SK-N-MC (cell line): ENCODE data around the gene MPC1.
"Not testable (repeated sequence)": the region's sequence is repeated elsewhere in the genome, so short reads cannot be mapped to it uniquely, and the experiment has no call there.

Experiments used
- DNase-seq: peaks from one replicate; pipeline ENCODE4 v3.0.0-alpha.2; 2011; ENCODE audit warnings: low read depth, low spot score
- H3K27ac ChIP-seq: fragments of 200-600 bp; sonication (generic); 2 replicates; pipeline ENCODE4 v1.5.1; 2016; ENCODE audit warnings: mixed run types
- H3K36me3 ChIP-seq: fragments of 200-600 bp; sonication (generic); 2 replicates; pipeline ENCODE4 v1.6.1; 2017; ENCODE audit warnings: antibody characterized with exemption, low read length, mixed read lengths; ENCODE audit not compliant: insufficient read depth
- H3K4me3 ChIP-seq: fragments of 200-600 bp; sonication (generic); 2 replicates; pipeline ENCODE4 v1.5.1; 2016
- H3K9ac ChIP-seq: fragments of 200-600 bp; sonication (generic); 2 replicates; pipeline ENCODE4 v1.8.0; 2017; ENCODE audit warnings: mixed run types, mixed read lengths; ENCODE audit not compliant: insufficient read length
- H3K9me3 ChIP-seq: fragments of 200-600 bp; sonication (generic); 2 replicates; pipeline ENCODE4 v1.6.1; 2017; ENCODE audit warnings: low read depth, mild to moderate bottlenecking, antibody characterized with exemption, low read length, moderate library complexity, mixed read lengths
- EZH2 ChIP-seq: fragments of 200-600 bp; sonication (generic); IDR thresholded peaks from one replicate; pipeline ENCODE4 v1.6.1; 2017; ENCODE audit warnings: antibody characterized with exemption
- FOXP2 ChIP-seq: optimal IDR thresholded peaks from 2 replicates; pipeline ENCODE3; 2011; ENCODE audit warnings: mild to moderate bottlenecking, moderate library complexity; ENCODE audit not compliant: insufficient read depth; ENCODE audit errors: extremely low read length, control extremely low read depth
- POLR2AphosphoS5 ChIP-seq: IDR thresholded peaks from 2 replicates; pipeline ENCODE4 v1.6.1; 2012; ENCODE audit warnings: mild to moderate bottlenecking, low read depth, low read length, borderline replicate concordance

The MPC1 gene

GRCh38 chr6:166364456-166364855, 18.3 kb downstream of the MPC1 start:
- no peak for TF ChIP-seq FOXP2
- TF ChIP-seq POLR2AphosphoS5, result no peak
- no peak for TF ChIP-seq EZH2
- no peak overlapping the region for H3K9ac ChIP-seq
- no peaks in the 10 kb centered on the region for H3K9me3 ChIP-seq
- H3K27ac ChIP-seq, result no peak overlapping the region
- DNase-seq, result no peak
- no peak overlapping the region for H3K4me3 ChIP-seq
- H3K36me3 ChIP-seq, result no peaks in the 10 kb centered on the region

- H3K4me3 ChIP-seq, H3K27ac ChIP-seq, H3K36me3 ChIP-seq, H3K9ac ChIP-seq, DNase-seq, H3K9me3 ChIP-seq: not testable (repeated sequence)
These were observed 20.3 kb downstream of the MPC1 start for GRCh38 chr6:166362427-166362826.

- DNase-seq, result no peak
- Histone ChIP-seq H3K4me3 (no peak overlapping the region), H3K36me3 (no peaks in the 10 kb centered on the region), H3K9me3 (no peaks in the 10 kb centered on the region), H3K27ac (no peak overlapping the region), H3K9ac (no peak overlapping the region)
- no peak for TF ChIP-seq FOXP2
- TF ChIP-seq EZH2, result no peak
- no peak for TF ChIP-seq POLR2AphosphoS5
These were observed 21.7 kb downstream of the MPC1 start for GRCh38 chr6:166361077-166361429.

- Histone ChIP-seq H3K36me3 (no peaks in the 10 kb centered on the region), H3K9ac (no peak overlapping the region), H3K4me3 (no peak overlapping the region), H3K27ac (no peak overlapping the region), H3K9me3 (no peaks in the 10 kb centered on the region)
- TF ChIP-seq EZH2 (no peak), POLR2AphosphoS5 (no peak), FOXP2 (no peak)
- no peak for DNase-seq
These were observed 22.3 kb downstream of the MPC1 start for GRCh38 chr6:166360243-166361076.

- no peaks in the 10 kb centered on the region for H3K36me3 ChIP-seq
- H3K9ac ChIP-seq, result no peak overlapping the region
- TF ChIP-seq POLR2AphosphoS5, result no peak
- TF ChIP-seq EZH2, result no peak
- TF ChIP-seq FOXP2, result no peak
- no peak for DNase-seq
- H3K4me3 ChIP-seq, result no peak overlapping the region
- no peaks in the 10 kb centered on the region for H3K9me3 ChIP-seq
- H3K27ac ChIP-seq, result no peak overlapping the region
These were observed 27.2 kb downstream of the MPC1 start for GRCh38 chr6:166355552-166355951.

GRCh38 chr6:166354965-166355364, 27.8 kb downstream of the MPC1 start:
- Histone ChIP-seq H3K27ac (no peak overlapping the region), H3K9me3 (no peaks in the 10 kb centered on the region), H3K9ac (no peak overlapping the region), H3K36me3 (no peaks in the 10 kb centered on the region), H3K4me3 (no peak overlapping the region)
- no peak for DNase-seq
- TF ChIP-seq FOXP2 (no peak), POLR2AphosphoS5 (no peak), EZH2 (no peak)

GRCh38 chr6:166354143-166354542, 28.6 kb downstream of the MPC1 start:
- H3K9me3 ChIP-seq, result no peaks in the 10 kb centered on the region
- TF ChIP-seq FOXP2, result no peak
- no peak for TF ChIP-seq POLR2AphosphoS5
- TF ChIP-seq EZH2, result no peak
- no peak overlapping the region for H3K27ac ChIP-seq
- no peak overlapping the region for H3K9ac ChIP-seq
- no peak for DNase-seq
- no peak overlapping the region for H3K4me3 ChIP-seq
- no peaks in the 10 kb centered on the region for H3K36me3 ChIP-seq

- no peak for DNase-seq
These were observed 29.2 kb downstream of the MPC1 start for GRCh38 chr6:166353507-166353906.

GRCh38 chr6:166352923-166353322, 29.8 kb downstream of the MPC1 start:
- Histone ChIP-seq H3K36me3 (no peaks in the 10 kb centered on the region), H3K9ac (no peak overlapping the region), H3K27ac (no peak overlapping the region), H3K4me3 (no peak overlapping the region), H3K9me3 (no peaks in the 10 kb centered on the region)
- no peak for TF ChIP-seq EZH2
- no peak for TF ChIP-seq POLR2AphosphoS5
- no peak for DNase-seq

More at GRCh38 chr6:166353507-166353906, 29.2 kb downstream of the MPC1 start:
- Histone ChIP-seq H3K27ac (no peak overlapping the region), H3K4me3 (no peak overlapping the region), H3K36me3 (no peaks in the 10 kb centered on the region), H3K9ac (no peak overlapping the region), H3K9me3 (no peaks in the 10 kb centered on the region)
- TF ChIP-seq POLR2AphosphoS5 (no peak), FOXP2 (no peak), EZH2 (no peak)
